Erythroblast (primary cell): ENCODE measurements around the gene INTS11.

Experiments
- GATA1 ChIP-seq: IDR thresholded peaks from 2 replicates; pipeline ENCODE4 v1.6.1; 2011; ENCODE audit warnings: low read depth, mild to moderate bottlenecking, control low read depth, low read length, moderate library complexity
- POLR2A ChIP-seq: IDR thresholded peaks from 2 replicates; pipeline ENCODE4 v1.6.1; 2011; ENCODE audit warnings: mild to moderate bottlenecking, low read length

GRCh38 chr1:1285102-1285571, 39.3 kb downstream of the INTS11 start:
- no peak for TF ChIP-seq POLR2A
- no peak for TF ChIP-seq GATA1
